PC-9 (cell line): ENCODE results near the gene AHNAK. TPM values are rescaled to one million over a fixed set of nuclear protein-coding genes. Genes with fewer than 3 reads are reported as not detected.

ENCODE experiments used
- BruUV-seq: library from RNA; stranded (reverse); fragments of 400-500 nt; replicated peaks from 2 replicates; lab custom pipeline; 2021; lab: Mats Ljungman, UMichigan
- CTCF ChIA-PET: fragments of 300-600 bp; sonication (Branson Sonifier 250); formaldehyde crosslinking; loops from one replicate; lab custom pipeline; 2022; ENCODE audit warnings: antibody characterized with exemption; lab: Charles Lee
- POLR2A ChIA-PET: fragments of 300-600 bp; sonication (Branson Sonifier 250); formaldehyde crosslinking; loops from one replicate; lab custom pipeline; 2022; ENCODE audit warnings: antibody characterized with exemption; ENCODE audit not compliant: unreplicated experiment; lab: Charles Lee
- DNase-seq, 2 experiments: peaks; one replicate each; pipeline versions ENCODE4 v3.0.0 to v3.0.0-alpha.2; 2015 to 2022; ENCODE audit warnings: mixed read lengths in 1 of 2
- H2AFZ ChIP-seq: fragments of 200-600 bp; sonication (generic); 2 replicates; pipeline ENCODE4 v1.8.1; 2017; ENCODE audit warnings: antibody characterized with exemption
- H3F3A ChIP-seq: fragments of 200-600 bp; sonication (generic); 2 replicates; pipeline ENCODE4 v1.8.1; 2017; ENCODE audit warnings: antibody characterized with exemption, mild to moderate bottlenecking, low read depth; ENCODE audit not compliant: insufficient read depth
- H3K27ac ChIP-seq: fragments of 200-600 bp; sonication (generic); 2 replicates; pipeline ENCODE4 v1.6.1; 2016; ENCODE audit warnings: mixed run types
- H3K27me3 ChIP-seq: fragments of 200-600 bp; sonication (generic); 2 replicates; pipeline ENCODE4 v1.6.1; 2016; ENCODE audit warnings: low read depth, mixed run types; ENCODE audit not compliant: insufficient read depth
- H3K36me3 ChIP-seq: fragments of 200-600 bp; sonication (generic); 2 replicates; pipeline ENCODE4 v1.6.1; 2016; ENCODE audit warnings: low read depth, mixed run types
- H3K4me1 ChIP-seq: fragments of 200-600 bp; sonication (generic); replicated peaks from 2 replicates; pipeline ENCODE4 v1.6.1; 2016; ENCODE audit warnings: mixed run types; ENCODE audit not compliant: insufficient read depth
- H3K4me2 ChIP-seq: fragments of 200-600 bp; sonication (generic); 2 replicates; pipeline ENCODE4 v1.6.1; 2017; ENCODE audit warnings: mixed run types
- H3K4me3 ChIP-seq: fragments of 200-600 bp; sonication (generic); 2 replicates; pipeline ENCODE4 v1.6.1; 2016; ENCODE audit warnings: mixed run types
- H3K79me2 ChIP-seq: fragments of 200-600 bp; sonication (generic); 2 replicates; pipeline ENCODE4 v1.6.1; 2017; ENCODE audit warnings: low read depth, mixed run types
- H3K9me2 ChIP-seq: fragments of 200-600 bp; sonication (generic); 2 replicates; pipeline ENCODE4 v1.8.1; 2017; ENCODE audit warnings: mild to moderate bottlenecking; ENCODE audit not compliant: insufficient read depth
- H3K9me3 ChIP-seq: fragments of 200-600 bp; sonication (generic); 2 replicates; pipeline ENCODE4 v1.8.1; 2016; ENCODE audit warnings: low read depth; ENCODE audit not compliant: insufficient read depth
- H4K20me1 ChIP-seq: fragments of 200-600 bp; sonication (generic); 2 replicates; pipeline ENCODE4 v1.8.1; 2017; ENCODE audit not compliant: insufficient read depth
- CTCF ChIP-seq: fragments of 200-600 bp; sonication (generic); conservative IDR thresholded peaks from 2 replicates; pipeline ENCODE4 v1.6.1; 2017; ENCODE audit warnings: mixed run types, antibody characterized with exemption, mild to moderate bottlenecking, moderate library complexity
- EZH2 ChIP-seq: fragments of 200-600 bp; sonication (generic); IDR thresholded peaks from 2 replicates; pipeline ENCODE4 v1.8.0; 2017; ENCODE audit warnings: antibody characterized with exemption, low read depth
- intact Hi-C: fragments of 100-400 bp; cut with micrococcal nuclease; formaldehyde crosslinking; loops from one replicate; pipeline ENCODE4 v1.10.0; 2022; ENCODE audit not compliant: unreplicated experiment
- total RNA-seq: library from RNA; stranded (reverse); gene quantifications from 2 replicates; pipeline ENCODE4 v1.2.3, GENCODE V29; 2021

AHNAK gene
- total RNA-seq, 1 experiment from 2014 or later: 632 TPM

GRCh38 chr11:62404901-62405300 lies 141.7 kb downstream of the AHNAK start:
- DNase-seq: no peak
- Histone ChIP-seq H2AFZ (no peak overlapping the region), H3K4me1 (no peaks in the 10 kb centered on the region), H3K4me3 (no peak overlapping the region), H4K20me1 (no peaks in the 10 kb centered on the region), H3K27me3 (no peaks in the 10 kb centered on the region), H3K4me2 (no peak overlapping the region), H3K79me2 (no peaks in the 10 kb centered on the region), H3K27ac (no peak overlapping the region), H3K9me3 (no peaks in the 10 kb centered on the region), H3K36me3 (no peaks in the 10 kb centered on the region), H3F3A (no peaks in the 10 kb centered on the region), H3K9me2 (no peaks in the 10 kb centered on the region)
- intact Hi-C loops: no loop called here
- POLR2A ChIA-PET: no interaction called here
- no peak for TF ChIP-seq EZH2
- TF ChIP-seq CTCF: no peak
- CTCF ChIA-PET: no interaction called here
- BruUV-seq: no TSS peak

- no peaks in the 10 kb centered on the region for H3K27me3 ChIP-seq
- no peak overlapping the region for H2AFZ ChIP-seq
- no TSS peak for BruUV-seq
- no peaks in the 10 kb centered on the region for H3K4me1 ChIP-seq
- no peaks in the 10 kb centered on the region for H3K36me3 ChIP-seq
- CTCF ChIA-PET: no interaction called here
- H3K4me3 ChIP-seq: no peak overlapping the region
- no peak overlapping the region for H3K27ac ChIP-seq
- no peaks in the 10 kb centered on the region for H3K79me2 ChIP-seq
- H3K9me3 ChIP-seq: no peaks in the 10 kb centered on the region
- no peaks in the 10 kb centered on the region for H4K20me1 ChIP-seq
- POLR2A ChIA-PET: no interaction called here
- intact Hi-C loops: no loop called here
- no peaks in the 10 kb centered on the region for H3F3A ChIP-seq
- TF ChIP-seq CTCF (no peak), EZH2 (no peak)
- H3K4me2 ChIP-seq: no peak overlapping the region
- DNase-seq: no peak
- no peaks in the 10 kb centered on the region for H3K9me2 ChIP-seq
Measured at GRCh38 chr11:62404435-62404834, 142.2 kb downstream of the AHNAK start.

- no TSS peak for BruUV-seq
- POLR2A ChIA-PET: no interaction called here
- Histone ChIP-seq H3K27me3 (no peaks in the 10 kb centered on the region), H3K4me3 (no peak overlapping the region), H3F3A (no peaks in the 10 kb centered on the region), H3K27ac (no peak overlapping the region), H3K79me2 (no peaks in the 10 kb centered on the region), H4K20me1 (no peaks in the 10 kb centered on the region), H3K9me3 (no peaks in the 10 kb centered on the region), H3K36me3 (no peaks in the 10 kb centered on the region), H2AFZ (no peak overlapping the region), H3K9me2 (no peaks in the 10 kb centered on the region), H3K4me1 (no peaks in the 10 kb centered on the region), H3K4me2 (no peak overlapping the region)
- CTCF ChIA-PET: no interaction called here
- intact Hi-C loops: no loop called here
- DNase-seq: no peak
- no peak for TF ChIP-seq EZH2
- TF ChIP-seq CTCF: no peak
Measured at GRCh38 chr11:62402960-62403730, 143.5 kb downstream of the AHNAK start.
